Activated B cell treated with CpG ODN at 0.5 μM for 24 hours (primary cell): ENCODE measurements around the gene NECTIN3. TPM values are rescaled to one million over a fixed set of nuclear protein-coding genes. Genes with fewer than 3 reads are reported as not detected.

ENCODE experiments used
- ATAC-seq: fragments of 200-7000 bp; cut with Tn5 transposase; one replicate; pipeline ENCODE4 v1.10.0; 2021; ENCODE audit warnings: low read depth, mild to moderate bottlenecking, moderate library complexity
- CTCF ChIA-PET: fragments of 350-600 bp; sonication (Branson Sonifier 250); formaldehyde crosslinking; loops from one replicate; lab custom pipeline; 2021; ENCODE audit warnings: antibody characterized with exemption; lab: Charles Lee
- POLR2A ChIA-PET: fragments of 350-600 bp; sonication (Branson Sonifier 250); formaldehyde crosslinking; loops from one replicate; lab custom pipeline; 2021; ENCODE audit warnings: antibody characterized with exemption; lab: Charles Lee
- DNase-seq: peaks from one replicate; pipeline ENCODE4 v3.0.0; 2022
- H3K27ac Mint-ChIP-seq: one replicate; pipeline ENCODE4 v1.8.0; 2020; ENCODE audit warnings: mixed read lengths
- H3K27me3 Mint-ChIP-seq: one replicate; pipeline ENCODE4 v1.8.0; 2021; ENCODE audit warnings: mixed read lengths
- H3K36me3 Mint-ChIP-seq: one replicate; pipeline ENCODE4 v1.8.0; 2021; ENCODE audit warnings: low read depth, mixed read lengths
- H3K4me1 Mint-ChIP-seq: one replicate; pipeline ENCODE4 v1.8.0; 2021; ENCODE audit warnings: mixed read lengths
- H3K4me3 Mint-ChIP-seq: one replicate; pipeline ENCODE4 v1.8.0; 2020; ENCODE audit warnings: mild to moderate bottlenecking, mixed read lengths
- H3K9me3 Mint-ChIP-seq: one replicate; pipeline ENCODE4 v1.8.0; 2020; ENCODE audit warnings: mixed read lengths
- intact Hi-C: fragments of 100-400 bp; cut with micrococcal nuclease; formaldehyde crosslinking; loops from one replicate; pipeline ENCODE4 v1.15.1; 2024
- total RNA-seq: library from RNA; stranded (reverse); gene quantifications from 2 replicates; pipeline ENCODE4 v1.2.3, GENCODE V29; 2022
- TF ChIP-seq, protein P1 (sequence below): fragments of 200-600 bp; IDR thresholded peaks from one replicate; pipeline ENCODE4 v1.8.0; 2022; ENCODE audit warnings: antibody characterized with exemption, mild to moderate bottlenecking

NECTIN3 gene
- total RNA-seq, 1 donor from 2014 or later, result 0.71 TPM

DNA sequence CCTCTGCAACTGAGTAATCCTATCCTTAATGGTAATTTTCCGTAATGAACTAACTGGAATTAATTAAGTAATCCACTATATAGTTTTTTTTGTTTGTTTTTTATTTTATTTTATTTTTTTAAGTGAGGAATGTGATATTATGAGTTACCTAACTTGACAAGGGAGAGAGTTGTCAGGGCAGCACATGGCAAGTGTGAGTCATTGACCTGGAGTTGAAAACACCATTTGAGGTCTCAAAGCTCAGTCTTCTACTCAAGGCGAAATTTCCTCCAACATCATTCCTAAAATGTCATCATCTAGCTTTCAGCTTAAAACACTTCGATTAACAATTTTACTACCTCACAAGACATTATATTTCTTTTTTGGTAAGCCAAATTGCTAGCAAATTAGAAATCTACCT lies 87.8 kb downstream of the NECTIN3 start:
- Mint-ChIP-seq H3K36me3 (no peaks in the 10 kb centered on the region), H3K4me1 (no peaks in the 10 kb centered on the region), H3K27me3 (no peaks in the 10 kb centered on the region), H3K9me3 (no peaks in the 10 kb centered on the region), H3K27ac (no peak overlapping the region), H3K4me3 (no peak overlapping the region)
- intact Hi-C loops, result no loop called here
- ChIA-PET POLR2A (no interaction called here), CTCF (no interaction called here)
- ATAC-seq (no peak), DNase-seq (no peak)
- TF ChIP-seq, protein P1, sequence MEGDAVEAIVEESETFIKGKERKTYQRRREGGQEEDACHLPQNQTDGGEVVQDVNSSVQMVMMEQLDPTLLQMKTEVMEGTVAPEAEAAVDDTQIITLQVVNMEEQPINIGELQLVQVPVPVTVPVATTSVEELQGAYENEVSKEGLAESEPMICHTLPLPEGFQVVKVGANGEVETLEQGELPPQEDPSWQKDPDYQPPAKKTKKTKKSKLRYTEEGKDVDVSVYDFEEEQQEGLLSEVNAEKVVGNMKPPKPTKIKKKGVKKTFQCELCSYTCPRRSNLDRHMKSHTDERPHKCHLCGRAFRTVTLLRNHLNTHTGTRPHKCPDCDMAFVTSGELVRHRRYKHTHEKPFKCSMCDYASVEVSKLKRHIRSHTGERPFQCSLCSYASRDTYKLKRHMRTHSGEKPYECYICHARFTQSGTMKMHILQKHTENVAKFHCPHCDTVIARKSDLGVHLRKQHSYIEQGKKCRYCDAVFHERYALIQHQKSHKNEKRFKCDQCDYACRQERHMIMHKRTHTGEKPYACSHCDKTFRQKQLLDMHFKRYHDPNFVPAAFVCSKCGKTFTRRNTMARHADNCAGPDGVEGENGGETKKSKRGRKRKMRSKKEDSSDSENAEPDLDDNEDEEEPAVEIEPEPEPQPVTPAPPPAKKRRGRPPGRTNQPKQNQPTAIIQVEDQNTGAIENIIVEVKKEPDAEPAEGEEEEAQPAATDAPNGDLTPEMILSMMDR, result no peak

DNA sequence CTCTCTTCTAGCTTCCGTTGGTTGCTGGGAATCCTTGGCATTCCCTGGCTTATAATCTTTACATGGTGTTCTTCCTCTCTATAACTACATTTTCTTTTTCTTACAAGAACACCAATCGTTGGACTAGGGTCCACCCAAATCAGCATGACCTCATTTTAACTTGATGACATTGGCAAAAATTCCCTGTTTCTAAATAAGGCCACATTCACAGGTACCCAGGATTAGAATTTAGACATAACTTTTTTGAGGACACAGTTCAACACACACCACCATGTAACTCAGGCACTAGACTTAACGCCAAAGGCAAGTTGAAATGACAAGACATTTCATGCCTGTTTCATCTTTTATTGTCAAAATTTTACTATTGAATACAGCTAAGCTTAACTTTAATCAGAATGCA lies 93.0 kb downstream of the NECTIN3 start:
- no peaks in the 10 kb centered on the region for H3K36me3 Mint-ChIP-seq
- CTCF ChIA-PET, result no interaction called here

DNA sequence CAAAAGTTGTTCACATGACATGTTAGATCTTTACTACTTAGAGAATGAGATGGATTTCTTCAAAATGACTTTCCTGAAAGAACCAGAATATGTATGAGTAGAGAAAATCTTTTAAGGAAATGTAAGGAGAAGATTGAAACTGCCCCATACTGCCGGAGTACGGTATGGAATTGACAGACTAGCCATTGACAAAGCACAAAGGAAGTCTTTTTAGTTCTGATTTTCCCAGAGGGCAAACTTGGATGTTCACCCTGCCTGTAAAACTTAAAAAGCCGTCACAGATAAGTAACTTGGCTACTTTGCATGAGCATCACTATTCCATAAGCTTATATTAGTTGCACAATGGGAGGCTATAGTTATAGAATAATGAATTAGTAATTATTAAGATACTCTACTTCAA lies 93.8 kb downstream of the NECTIN3 start:
- Mint-ChIP-seq H3K4me3 (no peak overlapping the region), H3K27ac (no peak overlapping the region), H3K9me3 (no peaks in the 10 kb centered on the region), H3K4me1 (no peaks in the 10 kb centered on the region), H3K36me3 (no peaks in the 10 kb centered on the region), H3K27me3 (no peaks in the 10 kb centered on the region)
- ChIA-PET CTCF (no interaction called here), POLR2A (no interaction called here)
- ATAC-seq (no peak), DNase-seq (no peak)
- intact Hi-C loops, result no loop called here
- TF ChIP-seq, protein P1, result no peak

More for the DNA sequence above, 93.0 kb downstream of the NECTIN3 start:
- TF ChIP-seq, protein P1, result no peak
- H3K4me3 Mint-ChIP-seq, result no peak overlapping the region
- no peaks in the 10 kb centered on the region for H3K27me3 Mint-ChIP-seq
- ATAC-seq (no peak), DNase-seq (no peak)
- no peaks in the 10 kb centered on the region for H3K4me1 Mint-ChIP-seq
- no peaks in the 10 kb centered on the region for H3K9me3 Mint-ChIP-seq
- POLR2A ChIA-PET, result no interaction called here
- intact Hi-C loops, result no loop called here
- no peak overlapping the region for H3K27ac Mint-ChIP-seq

DNA sequence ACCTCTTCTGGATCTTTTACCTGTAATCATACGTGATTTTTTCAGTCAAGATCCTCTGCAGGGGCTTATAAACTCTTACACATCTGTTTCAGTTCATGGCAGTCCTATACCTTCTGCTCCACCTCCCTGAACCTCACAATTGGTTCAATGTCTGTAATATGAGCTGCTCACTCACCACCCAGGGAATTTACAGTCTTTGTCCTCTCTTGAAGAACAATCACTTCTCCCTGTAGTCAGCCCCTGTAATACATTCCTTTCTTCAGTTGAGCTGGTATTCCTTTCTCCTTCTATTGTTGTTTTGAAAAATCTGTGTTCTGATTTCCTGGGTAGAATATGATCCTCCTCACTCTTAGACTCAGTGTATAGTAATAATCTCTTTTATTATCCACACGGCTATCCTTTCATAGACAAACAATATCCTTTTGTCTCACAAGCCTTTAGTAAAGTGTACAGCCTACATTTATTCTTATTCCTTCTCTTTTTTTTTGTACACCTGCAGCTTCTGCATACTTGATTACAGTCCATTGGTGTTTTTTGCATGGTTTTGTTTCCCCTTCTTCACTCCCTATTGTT lies 101.8 kb downstream of the NECTIN3 start:
- TF ChIP-seq, protein P1, result no peak
- H3K4me3 Mint-ChIP-seq, result no peak overlapping the region
- H3K9me3 Mint-ChIP-seq, result no peaks in the 10 kb centered on the region
- DNase-seq, result no peak
- H3K36me3 Mint-ChIP-seq, result no peaks in the 10 kb centered on the region
- H3K27me3 Mint-ChIP-seq, result no peaks in the 10 kb centered on the region
- ChIA-PET CTCF (interaction anchor here (1.1 kb wide), 1 partner anchor 11 kb away, joined by 3 read pairs; no protein-coding TSS in a partner anchor), POLR2A (no interaction called here)
- H3K4me1 Mint-ChIP-seq, result no peaks in the 10 kb centered on the region
- H3K27ac Mint-ChIP-seq, result no peak overlapping the region
- ATAC-seq, result no peak
- intact Hi-C loops, result no loop called here

DNA sequence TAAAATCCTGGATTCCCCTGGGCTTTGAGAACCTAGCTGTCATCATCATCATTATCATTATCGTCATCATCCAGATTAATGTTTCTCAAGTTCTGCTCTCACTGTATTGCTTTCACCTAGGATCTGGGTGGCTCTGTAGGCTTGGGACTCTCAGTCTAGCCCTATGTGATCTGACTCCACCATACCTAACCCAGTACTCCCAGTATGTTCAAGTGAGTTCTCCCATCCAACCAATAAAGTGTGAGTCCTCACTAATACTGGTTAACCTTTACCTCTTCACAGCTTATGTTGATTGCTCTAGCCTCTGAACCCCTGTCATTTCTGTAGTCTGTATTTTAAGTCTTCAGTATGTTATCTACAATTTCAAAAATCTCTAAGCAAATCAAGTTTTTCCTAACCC lies 102.3 kb downstream of the NECTIN3 start:
- ChIA-PET POLR2A (no interaction called here), CTCF (no interaction called here)
- Mint-ChIP-seq H3K27ac (no peak overlapping the region), H3K36me3 (no peaks in the 10 kb centered on the region), H3K4me1 (no peaks in the 10 kb centered on the region), H3K4me3 (no peak overlapping the region), H3K27me3 (no peaks in the 10 kb centered on the region), H3K9me3 (no peaks in the 10 kb centered on the region)
- intact Hi-C loops, result no loop called here
- DNase-seq (no peak), ATAC-seq (no peak)
- TF ChIP-seq, protein P1, result no peak
